NCI-H2171 treated with DMSO at 0.1 percent for 48 hours (cell line): ENCODE results near the gene NSD2.

Experiments used
- DNase-seq: peaks from one replicate; lab custom pipeline; 2025; lab: John Stamatoyannopoulos, UW

The NSD2 gene

DNA sequence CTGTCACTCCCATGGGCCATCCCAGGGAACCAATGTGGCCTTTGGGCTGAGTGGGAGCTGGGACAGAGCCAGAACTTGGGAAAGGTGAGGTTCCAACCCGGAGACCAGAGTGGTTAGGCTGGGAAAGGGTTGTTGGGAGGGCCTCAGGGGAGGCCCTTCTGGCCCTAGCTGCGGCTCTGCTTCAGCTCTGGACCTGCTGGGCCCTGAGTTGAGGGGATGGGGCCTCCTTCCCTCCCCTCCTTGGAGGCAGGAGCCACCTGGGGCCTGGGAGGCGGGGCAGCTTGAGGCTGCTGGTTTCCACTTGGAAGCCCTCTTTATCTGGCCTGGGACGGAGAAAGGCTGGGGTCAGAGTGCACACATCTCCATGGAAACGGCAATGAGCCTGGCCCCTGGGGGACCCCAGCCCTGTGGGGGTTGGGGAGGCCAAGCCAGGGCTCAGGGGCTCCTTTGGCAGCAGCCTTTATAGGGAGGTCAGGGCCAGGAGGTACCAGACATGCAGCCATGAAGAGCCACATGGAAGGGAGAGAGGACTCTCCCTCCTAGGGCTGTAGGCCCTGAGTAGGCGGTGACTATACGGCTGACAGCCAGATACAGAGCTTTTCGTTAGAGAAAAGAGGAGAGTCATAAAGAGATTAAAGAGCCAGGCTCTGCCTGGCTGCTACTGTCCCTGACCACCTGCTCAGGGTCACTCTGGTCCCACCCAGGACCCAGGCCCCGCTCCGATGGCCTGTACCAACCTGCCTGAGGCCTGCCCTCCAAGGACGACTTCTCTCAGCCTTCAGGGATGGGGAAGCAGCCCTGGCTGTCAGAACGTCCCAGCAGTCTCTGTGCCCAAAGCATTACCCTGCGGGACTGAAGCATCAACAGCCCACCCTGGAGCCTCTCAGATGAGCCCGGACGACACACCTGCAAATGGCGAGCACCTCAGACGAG, 6.9 kb upstream of the NSD2 start:
- no peak for DNase-seq

- DNase-seq, result peak; percentile 61
These were observed 5.0 kb upstream of the NSD2 start for GRCh38 chr4:1866189-1866661.

DNA sequence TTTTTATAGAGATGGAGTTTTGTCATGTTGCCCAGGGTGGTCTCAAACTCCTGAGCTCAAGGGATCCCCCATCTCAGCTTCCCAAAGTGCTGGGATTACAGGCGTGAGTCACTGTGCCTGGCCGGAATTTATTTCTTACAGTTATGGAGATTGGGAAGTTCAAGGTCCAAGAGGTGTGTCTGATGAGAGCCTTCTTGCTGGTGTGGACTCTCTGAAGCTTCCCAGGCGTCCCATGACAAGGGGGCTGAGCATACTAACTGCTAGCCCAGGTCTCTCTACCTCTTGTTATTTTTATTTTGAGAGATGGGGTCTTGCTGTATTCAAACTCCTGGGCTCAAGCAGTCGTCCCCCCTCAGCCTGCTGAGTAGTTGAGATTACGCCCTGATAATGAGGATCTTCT, 2.9 kb upstream of the NSD2 start:
- DNase-seq, result no peak

GRCh38 chr4:1868912-1869311, 2.3 kb upstream of the NSD2 start:
- DNase-seq, result no peak

DNA sequence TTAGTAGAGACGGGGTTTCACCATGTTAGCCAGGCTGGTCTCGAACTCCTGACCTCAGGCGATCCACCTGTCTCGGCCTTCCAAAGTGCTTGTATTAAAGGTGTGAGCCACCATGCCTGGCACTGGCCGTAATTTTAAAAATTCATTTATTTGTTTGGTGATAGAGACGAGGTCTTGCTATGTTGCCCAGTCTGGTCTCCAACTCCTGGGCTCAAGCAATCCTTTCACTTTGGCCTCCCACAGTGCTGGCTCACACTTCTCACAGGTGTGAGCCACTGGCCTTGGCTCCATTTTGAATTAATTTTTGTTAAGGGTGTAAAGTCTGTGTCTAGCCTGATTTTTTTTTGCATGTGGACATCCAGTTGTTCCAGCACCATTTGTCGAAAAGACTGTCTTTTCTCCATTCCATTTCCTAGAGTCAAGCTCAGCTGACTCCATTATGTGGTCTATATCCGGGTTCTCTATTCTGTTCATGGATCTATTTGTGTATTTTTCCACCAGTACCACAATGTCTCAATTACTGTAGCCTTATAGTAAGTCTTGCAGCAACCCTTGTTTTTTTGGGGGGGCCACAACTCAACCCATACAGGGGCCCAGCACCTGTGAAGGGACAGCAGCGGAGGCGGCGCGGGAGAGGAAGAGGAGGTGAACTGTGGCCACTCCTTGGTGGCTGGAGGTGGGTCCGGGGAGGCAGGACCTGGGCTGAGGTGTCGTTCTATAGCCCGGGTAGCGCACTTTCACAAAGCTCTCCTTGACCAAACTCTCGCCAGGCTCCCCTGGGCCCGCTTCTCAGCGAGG, 1.5 kb upstream of the NSD2 start:
- no peak for DNase-seq

GRCh38 chr4:1870328-1870577, 940 bp upstream of the NSD2 start:
- DNase-seq, result peak; percentile 68

GRCh38 chr4:1871471-1872021, 353 bp downstream of the NSD2 start:
- no peak for DNase-seq

DNA sequence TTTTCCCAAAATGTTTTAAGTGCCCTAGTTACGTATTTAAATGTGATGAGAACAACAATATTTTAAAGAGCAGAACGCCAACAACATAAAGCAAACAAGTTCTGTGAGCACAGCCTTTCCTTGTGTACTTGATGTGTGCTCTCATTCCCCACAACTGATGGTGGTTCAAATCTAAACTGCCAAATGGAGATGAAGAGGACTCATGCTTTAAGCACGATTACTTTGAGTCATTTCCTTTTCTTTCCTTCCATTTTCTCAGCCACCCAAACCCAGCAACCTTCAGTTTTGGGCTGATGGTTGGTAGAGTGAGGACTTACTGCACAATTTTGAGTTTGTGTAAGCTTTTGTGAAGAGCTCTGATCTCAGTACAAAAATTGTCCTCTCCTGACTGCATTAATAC, 1.7 kb downstream of the NSD2 start:
- no peak for DNase-seq

DNA sequence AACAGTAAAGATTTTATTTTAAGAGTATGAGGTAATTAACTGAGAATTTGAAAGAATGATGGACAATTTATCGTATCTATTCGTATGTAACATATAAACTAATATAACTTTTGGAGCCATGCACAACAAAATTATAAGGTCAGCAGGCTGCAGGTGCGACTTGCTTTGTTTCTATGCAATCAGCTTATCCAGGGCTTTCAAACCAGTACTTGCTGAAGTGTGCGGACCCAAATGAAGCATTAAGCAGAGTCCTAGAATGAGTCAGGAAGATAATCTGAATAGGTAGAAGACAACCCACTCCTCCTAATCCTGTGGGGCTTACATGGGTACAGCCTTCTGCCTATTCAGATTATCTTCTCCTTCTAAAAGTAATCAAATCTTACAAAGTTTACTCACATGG, 2.1 kb downstream of the NSD2 start:
- no peak for DNase-seq

DNA sequence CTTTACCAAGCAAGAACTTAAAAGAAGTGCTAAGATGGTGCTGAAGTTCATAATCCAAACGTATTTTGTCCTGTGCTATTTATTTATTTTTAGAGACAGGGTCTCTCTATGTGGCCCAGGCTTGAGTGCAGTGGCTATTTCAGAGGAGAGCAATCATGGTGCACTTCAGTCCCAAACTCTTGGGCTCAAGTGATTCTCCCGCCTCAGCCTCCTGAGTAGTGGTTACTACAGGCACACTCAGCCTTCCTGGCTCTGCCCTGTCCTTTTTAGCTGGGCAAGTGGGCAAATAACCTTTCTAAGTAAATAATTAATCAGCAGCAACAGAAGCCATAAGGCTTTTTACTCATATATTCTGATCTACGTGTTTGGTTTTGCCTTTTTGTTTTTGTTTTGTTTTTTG, 2.6 kb downstream of the NSD2 start:
- no peak for DNase-seq

GRCh38 chr4:1874201-1874600, 3.0 kb downstream of the NSD2 start:
- no peak for DNase-seq

DNA sequence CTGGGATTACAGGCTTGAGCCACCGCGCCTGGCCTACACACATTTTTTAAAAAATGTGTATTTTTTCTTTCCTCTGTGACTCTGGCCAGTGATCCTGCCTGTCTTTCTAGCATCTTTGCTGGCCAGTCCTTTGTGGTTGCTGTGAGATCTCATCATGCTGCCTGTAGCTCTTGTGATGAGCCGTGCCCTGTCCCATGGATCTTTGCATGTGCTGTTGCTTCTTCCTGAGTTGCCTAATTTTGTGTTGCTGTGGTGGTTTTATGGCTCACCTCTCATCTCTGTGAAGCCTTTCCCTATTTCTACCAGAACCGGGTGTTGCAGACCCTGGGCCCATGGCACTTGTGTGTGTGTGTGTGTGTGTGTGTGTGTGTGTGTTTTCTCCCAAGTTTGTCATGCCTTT, 8.3 kb downstream of the NSD2 start:
- no peak for DNase-seq

DNA sequence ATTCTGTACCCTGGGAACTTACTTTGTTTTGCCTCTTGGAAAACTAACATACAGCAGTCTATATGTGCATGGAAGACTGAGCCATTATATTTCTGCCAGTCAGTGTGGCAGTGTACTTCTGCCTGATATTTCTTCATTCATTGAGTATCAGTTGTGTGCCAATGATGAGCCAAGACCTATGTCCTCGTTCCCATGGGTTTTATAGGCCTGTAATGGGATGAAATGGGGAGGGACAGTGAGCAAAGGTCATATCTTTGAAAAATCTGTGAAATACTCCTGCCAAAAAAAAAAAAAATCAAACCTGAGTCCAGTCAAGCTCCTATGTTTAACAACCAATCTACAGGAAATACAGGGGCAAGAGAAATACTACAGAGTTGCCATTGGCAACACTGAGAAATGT, 9.1 kb downstream of the NSD2 start:
- DNase-seq, result no peak

- DNase-seq, result no peak
These were observed 11.7 kb downstream of the NSD2 start for GRCh38 chr4:1882850-1883271.

GRCh38 chr4:1883583-1883982, 12.4 kb downstream of the NSD2 start:
- peak; percentile 42 for DNase-seq

- DNase-seq, result no peak
These were observed 14.2 kb downstream of the NSD2 start for GRCh38 chr4:1885414-1885813.

DNA sequence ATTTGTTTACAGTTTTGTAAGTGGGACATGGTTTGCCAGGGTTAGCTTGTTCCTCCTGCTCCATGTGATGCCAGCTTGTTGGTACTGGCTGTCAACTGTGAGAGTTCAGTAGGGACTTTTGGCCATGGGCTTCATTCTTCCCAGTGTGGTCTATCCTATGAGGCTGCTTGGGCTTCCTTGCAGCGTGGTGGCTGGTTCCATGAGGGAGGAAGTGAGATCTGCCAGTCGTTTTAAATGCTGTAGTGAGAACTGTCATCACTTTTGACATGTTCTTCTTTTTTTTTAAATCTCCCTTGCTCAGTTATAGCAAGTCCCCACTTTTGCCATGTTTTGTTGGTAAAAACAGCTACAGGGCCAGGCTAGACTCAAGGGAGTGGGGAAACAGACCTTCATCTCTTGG, 15.9 kb downstream of the NSD2 start:
- no peak for DNase-seq

DNA sequence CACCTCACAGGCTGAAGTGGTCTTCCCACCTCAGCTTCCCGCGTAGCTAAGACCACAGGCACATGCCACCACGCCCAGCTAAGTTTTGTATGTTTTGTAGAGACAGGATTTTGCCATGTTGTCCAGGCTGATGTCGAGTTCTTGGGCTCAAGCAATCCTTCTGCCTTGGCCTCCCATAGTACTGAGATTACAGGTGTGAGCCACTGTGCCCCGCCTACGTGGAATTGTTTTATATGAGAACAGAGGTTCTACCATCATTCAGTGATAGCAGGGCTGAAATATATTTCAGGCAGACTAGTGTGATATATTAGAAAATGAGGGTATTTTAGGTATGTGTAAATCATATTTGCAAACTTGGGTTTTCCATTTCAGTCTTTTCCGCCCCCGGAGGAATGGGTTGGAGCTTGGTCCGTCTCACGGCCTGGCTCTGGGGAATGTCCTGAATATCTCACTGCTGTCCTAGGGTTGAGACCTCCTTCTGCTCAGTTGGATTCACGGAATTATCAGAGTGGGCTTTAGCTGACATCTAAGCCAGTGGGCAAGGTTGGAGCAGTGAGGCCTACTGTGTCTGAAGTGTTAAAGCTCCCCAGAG, 19.9 kb downstream of the NSD2 start:
- no peak for DNase-seq

- DNase-seq, result no peak
These were observed 24.9 kb downstream of the NSD2 start for GRCh38 chr4:1895971-1896657.

DNA sequence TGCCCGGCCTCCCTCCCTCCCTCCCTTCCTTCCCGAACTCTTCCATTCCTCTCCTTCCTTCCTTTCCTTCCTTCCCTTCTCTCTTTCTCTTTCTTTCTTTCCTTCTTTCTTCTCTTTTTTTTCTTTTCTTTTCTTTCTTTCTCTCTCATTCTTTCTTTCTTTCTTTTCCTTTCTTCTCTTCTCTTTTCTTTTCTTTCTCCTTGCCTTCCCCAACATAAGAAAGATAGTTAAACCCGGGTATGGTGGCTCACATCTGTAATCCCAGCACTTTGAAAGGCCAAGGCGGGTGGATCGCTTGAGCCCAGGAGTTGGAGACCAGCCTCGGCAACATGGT, 25.4 kb downstream of the NSD2 start:
- DNase-seq, result no peak

- DNase-seq, result no peak
These were observed 26.8 kb downstream of the NSD2 start for GRCh38 chr4:1898007-1898406.

- DNase-seq, result no peak
These were observed 27.5 kb downstream of the NSD2 start for GRCh38 chr4:1898681-1899080.
